HepG2 (cell line): Measurements from ENCODE around the gene SPATA13. TPM values are rescaled to one million over a fixed set of nuclear protein-coding genes. Genes with fewer than 3 reads are reported as not detected.

Source experiments
- ATAC-seq: fragments of 200-7000 bp; cut with Tn5 transposase; 3 replicates; pipeline ENCODE4 v1.9.1; 2020; ENCODE audit warnings: mild to moderate bottlenecking, moderate library complexity
- BruUV-seq: library from RNA; stranded (reverse); fragments of 400-500 nt; replicated peaks from 2 replicates; lab custom pipeline; 2021; lab: Mats Ljungman, UMichigan
- CTCF ChIA-PET: fragments of 300-600 bp; formaldehyde crosslinking; extraction: SDS; loops from one replicate; lab custom pipeline; 2021; ENCODE audit warnings: low total read pairs, inconsistent platforms, low intra/inter-chr PET ratio; lab: Yijun Ruan, JAX
- POLR2A ChIA-PET: fragments of 350-600 bp; sonication (Branson Sonifier 250); formaldehyde crosslinking; loops from one replicate; lab custom pipeline; 2020; ENCODE audit warnings: antibody characterized with exemption, inconsistent platforms; lab: Yijun Ruan, JAX
- DNase-seq: peaks from one replicate; pipeline ENCODE4 v3.0.0-alpha.2; 2015; ENCODE audit warnings: low spot score
- FAIRE-seq: peaks from 3 replicates; lab custom pipeline; 2011; peaks lifted over from hg19 to GRCh38; lab: Jason Lieb, UNC
- H2AFZ ChIP-seq: one replicate; pipeline ENCODE4 v1.6.1; 2011; ENCODE audit warnings: low read length, inconsistent platforms
- H3K27ac ChIP-seq: fragments of 300-600 bp; 3 replicates; pipeline ENCODE4 v1.8.0; 2011; ENCODE audit warnings: mixed run types, mild to moderate bottlenecking, mixed read lengths, low read length, inconsistent platforms; ENCODE audit not compliant: insufficient read depth; ENCODE audit errors: extremely low read length
- H3K27me3 ChIP-seq, 2 experiments: fragments of 200-600 bp in 1 of 2; 2 replicates in 1 of 2; 3 replicates in 1 of 2; pipeline versions ENCODE4 v1.6.0 to v1.8.0; 2011; ENCODE audit warnings: low read length in 2 of 2, mild to moderate bottlenecking in 2 of 2, moderate library complexity in 2 of 2, inconsistent platforms in 1 of 2; ENCODE audit not compliant: insufficient read depth in 2 of 2, control insufficient read depth in 1 of 2
- H3K36me3 ChIP-seq, 2 experiments: fragments of 200-600 bp in 1 of 2; replicated peaks in 1 of 2; 2 replicates in 1 of 2; 3 replicates in 1 of 2; pipeline versions ENCODE4 v1.5.1 to v1.8.0; 2011; ENCODE audit warnings: low read length in 2 of 2, inconsistent platforms in 1 of 2; ENCODE audit not compliant: insufficient read depth in 2 of 2, control insufficient read depth in 1 of 2
- H3K4me1 ChIP-seq: 2 replicates; pipeline ENCODE4 v1.5.1; 2012; ENCODE audit warnings: low read length, inconsistent platforms; ENCODE audit not compliant: insufficient read depth
- H3K4me2 ChIP-seq: 2 replicates; pipeline ENCODE4 v1.6.0; 2011; ENCODE audit warnings: low read depth, low read length, inconsistent platforms
- H3K4me3 ChIP-seq, 3 experiments: fragments of 200-600 bp in 1 of 3; sonication (generic), shearing (Covaris generic) in 1 of 3; replicated peaks in 1 of 3; 2 replicates each; pipeline ENCODE4 v1.5.1; 2011 to 2016; ENCODE audit warnings: low read length in 3 of 3, inconsistent platforms in 2 of 3, low read depth in 2 of 3, mild to moderate bottlenecking in 2 of 3, control low read depth in 1 of 3, mixed read lengths in 1 of 3; ENCODE audit not compliant: insufficient read depth in 1 of 3
- H3K79me2 ChIP-seq: one replicate; pipeline ENCODE4 v1.6.1; 2011; ENCODE audit warnings: low read length, inconsistent platforms; ENCODE audit not compliant: insufficient read depth
- H3K9ac ChIP-seq: 2 replicates; pipeline ENCODE4 v1.6.0; 2011; ENCODE audit warnings: mild to moderate bottlenecking, low read depth, low read length, inconsistent platforms; ENCODE audit not compliant: insufficient read depth
- H3K9me3 ChIP-seq: 2 replicates; pipeline ENCODE4 v1.5.1; 2012; ENCODE audit warnings: mild to moderate bottlenecking, low read length
- H4K20me1 ChIP-seq: 2 replicates; pipeline ENCODE4 v1.6.0; 2011; ENCODE audit warnings: inconsistent platforms, mild to moderate bottlenecking, low read length, moderate library complexity; ENCODE audit not compliant: insufficient read depth
- CHD2 ChIP-seq: IDR thresholded peaks from 2 replicates; pipeline ENCODE4 v1.6.1; 2011; ENCODE audit warnings: low read depth, low read length, improper control_type of control experiment
- GATAD1 ChIP-seq: IDR thresholded peaks from 2 replicates; pipeline ENCODE4 v1.6.1; 2016; ENCODE audit warnings: missing genetic modification reagents, missing compliant biosample characterization
- GPN1 ChIP-seq: sonication (generic); formaldehyde crosslinking; IDR thresholded peaks from 2 replicates; pipeline ENCODE4 v1.5.1; 2020; ENCODE audit warnings: missing genetic modification reagents, borderline replicate concordance
- MED8 ChIP-seq: sonication (generic); formaldehyde crosslinking; IDR thresholded peaks from 2 replicates; pipeline ENCODE4 v1.8.1; 2023; ENCODE audit warnings: mild to moderate bottlenecking, missing genetic modification reagents; ENCODE audit not compliant: insufficient replicate concordance
- PPARG ChIP-seq: conservative IDR thresholded peaks from 2 replicates; pipeline ENCODE4 v1.6.1; 2016; ENCODE audit warnings: missing biosample characterization, missing genetic modification reagents
- ZFX ChIP-seq: sonication (generic); formaldehyde crosslinking; IDR thresholded peaks from 2 replicates; pipeline ENCODE4 v1.4.0; 2020; ENCODE audit warnings: mild to moderate bottlenecking, low read depth, missing genetic modification reagents, moderate library complexity
- ZNF296 ChIP-seq: sonication (generic); formaldehyde crosslinking; conservative IDR thresholded peaks from 2 replicates; pipeline ENCODE4 v1.5.0; 2020; ENCODE audit warnings: mild to moderate bottlenecking, missing genetic modification reagents
- ZNF550 ChIP-seq: sonication (generic); formaldehyde crosslinking; IDR thresholded peaks from 2 replicates; pipeline ENCODE4 v1.4.0; 2020; ENCODE audit warnings: mild to moderate bottlenecking, missing genetic modification reagents, borderline replicate concordance
- ZNF782 ChIP-seq: sonication (generic); formaldehyde crosslinking; IDR thresholded peaks from 2 replicates; pipeline ENCODE4 v1.4.0; 2020; ENCODE audit warnings: missing genetic modification reagents, mild to moderate bottlenecking, borderline replicate concordance
- ZSCAN30 ChIP-seq: sonication (generic); formaldehyde crosslinking; IDR thresholded peaks from 2 replicates; pipeline ENCODE4 v1.5.0; 2020; ENCODE audit warnings: mild to moderate bottlenecking, missing genetic modification reagents
- WGBS: methylation state at CpG from one replicate; pipeline ENCODE4 v1.1.6; 2017; ENCODE audit warnings: low lambda C conversion rate; 5-methylcytosine and 5-hydroxymethylcytosine counted together
- in situ Hi-C: cut with HindIII; loops from 2 replicates; pipeline ENCODE4 v1.10.0; 2017; ENCODE audit warnings: low pct_unique_long_range_greater_than_20kb; ENCODE audit not compliant: extremely low pct_ligation_motif_present
- intact Hi-C: fragments of 100-400 bp; cut with micrococcal nuclease; formaldehyde crosslinking; loops from one replicate; pipeline ENCODE4 v1.10.0; 2022; ENCODE audit not compliant: unreplicated experiment
- polyA plus RNA-seq, 8 experiments: library from polyadenylated mRNA; depleted of rRNA in 3 of 8; stranded (reverse) in 7 of 8; unstranded in 1 of 8; fragments of >200 nt; fragmentation: Illumina TruSeq in 4 of 8; extraction: Trizol in 4 of 8; gene quantifications; 2 replicates each; pipeline versions ENCODE4 v1.2.1 to v1.2.3, GENCODE V29; 2011 to 2016; ENCODE audit warnings: low read depth in 4 of 8, missing spikeins in 1 of 8, mixed read lengths in 1 of 8; ENCODE audit not compliant: insufficient read depth in 1 of 8
- total RNA-seq, 5 experiments: library from RNA; depleted of rRNA; stranded (reverse); fragments of >200 nt; fragmentation: Illumina TruSeq; extraction: Trizol; gene quantifications; 2 replicates each; pipeline ENCODE4 v1.2.3, GENCODE V29; 2016; ENCODE audit warnings: low read depth in 1 of 5
- TF ChIP-seq, protein P1 (sequence below): sonication (generic); formaldehyde crosslinking; IDR thresholded peaks from 2 replicates; pipeline ENCODE4 v1.5.0; 2020; ENCODE audit warnings: mild to moderate bottlenecking, missing genetic modification reagents
- TF ChIP-seq, protein P2 (sequence below): sonication (generic); formaldehyde crosslinking; IDR thresholded peaks from 2 replicates; pipeline ENCODE4 v1.4.0; 2020; ENCODE audit warnings: missing genetic modification reagents; ENCODE audit errors: not compliant biosample characterization
- TF ChIP-seq, protein P3 (sequence below): sonication (generic); formaldehyde crosslinking; IDR thresholded peaks from 2 replicates; pipeline ENCODE4 v1.4.0; 2020; ENCODE audit warnings: mild to moderate bottlenecking, missing genetic modification reagents

Gene SPATA13
- total and polyA plus RNA-seq, 2 of the 13 experiments (the other 11 are each of a cell fraction or from before 2014, with no cell fraction given) = 11.3 to 14.2 TPM

DNA sequence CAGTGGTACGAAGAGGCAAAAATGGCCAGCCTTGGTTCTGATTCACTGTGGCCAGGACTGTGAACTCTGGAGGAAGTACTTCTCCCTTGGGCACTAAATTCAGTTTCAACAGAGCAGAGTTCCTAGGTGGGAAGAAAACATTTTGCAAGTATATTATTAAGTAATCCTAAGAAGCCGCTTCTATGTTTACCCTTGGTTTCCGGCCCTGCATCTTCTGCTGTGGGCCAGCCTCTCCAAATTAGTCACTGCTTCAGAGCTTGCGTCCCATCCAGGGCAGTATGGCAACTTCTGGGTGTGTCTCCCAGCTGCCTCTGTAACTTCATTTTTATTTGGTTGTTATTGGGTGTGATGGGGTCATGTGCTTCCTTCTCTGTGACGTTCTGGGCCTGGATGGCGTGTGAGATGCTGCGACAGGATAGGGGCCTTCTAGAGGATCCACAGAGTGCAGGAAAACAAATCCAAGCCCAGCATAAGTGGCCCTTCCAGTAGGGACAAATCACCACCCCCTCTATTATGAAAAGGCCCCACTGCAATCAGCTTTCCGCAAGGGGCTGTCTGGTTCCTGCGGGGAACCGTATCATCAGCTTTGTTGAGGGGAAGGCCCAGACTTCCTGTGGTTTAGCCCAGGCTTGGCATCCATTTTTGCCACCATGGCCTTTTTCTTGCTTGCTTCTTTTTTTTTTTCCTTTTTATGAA is 93.8 kb downstream of the SPATA13 start:
- no peak overlapping the region for H3K4me2 ChIP-seq
- TF ChIP-seq, protein P1, sequence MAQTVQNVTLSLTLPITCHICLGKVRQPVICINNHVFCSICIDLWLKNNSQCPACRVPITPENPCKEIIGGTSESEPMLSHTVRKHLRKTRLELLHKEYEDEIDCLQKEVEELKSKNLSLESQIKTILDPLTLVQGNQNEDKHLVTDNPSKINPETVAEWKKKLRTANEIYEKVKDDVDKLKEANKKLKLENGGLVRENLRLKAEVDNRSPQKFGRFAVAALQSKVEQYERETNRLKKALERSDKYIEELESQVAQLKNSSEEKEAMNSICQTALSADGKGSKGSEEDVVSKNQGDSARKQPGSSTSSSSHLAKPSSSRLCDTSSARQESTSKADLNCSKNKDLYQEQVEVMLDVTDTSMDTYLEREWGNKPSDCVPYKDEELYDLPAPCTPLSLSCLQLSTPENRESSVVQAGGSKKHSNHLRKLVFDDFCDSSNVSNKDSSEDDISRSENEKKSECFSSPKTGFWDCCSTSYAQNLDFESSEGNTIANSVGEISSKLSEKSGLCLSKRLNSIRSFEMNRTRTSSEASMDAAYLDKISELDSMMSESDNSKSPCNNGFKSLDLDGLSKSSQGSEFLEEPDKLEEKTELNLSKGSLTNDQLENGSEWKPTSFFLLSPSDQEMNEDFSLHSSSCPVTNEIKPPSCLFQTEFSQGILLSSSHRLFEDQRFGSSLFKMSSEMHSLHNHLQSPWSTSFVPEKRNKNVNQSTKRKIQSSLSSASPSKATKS = no peak
- TF ChIP-seq ZSCAN30 (CRISPR knock-in tag) (no peak), ZFX (CRISPR knock-in tag) (no peak), PPARG (CRISPR knock-in tag) (no peak), GPN1 (CRISPR knock-in tag) (no peak)
- peaks cover 28 to 44% of the 10 kb centered on the region in 2 experiments for H3K36me3 ChIP-seq
- H3K4me1 ChIP-seq = no peaks in the 10 kb centered on the region
- no peak for FAIRE-seq
- in situ Hi-C loops (no loop called here), intact Hi-C loops (no loop called here)
- no peak overlapping the region for H3K9ac ChIP-seq
- H3K27ac ChIP-seq = no peak overlapping the region
- ATAC-seq = no peak
- H3K9me3 ChIP-seq = no peaks in the 10 kb centered on the region
- no peaks in the 10 kb centered on the region for H3K27me3 ChIP-seq
- no peak for DNase-seq
- no TSS peak for BruUV-seq
- ChIA-PET POLR2A (no interaction called here), CTCF (no interaction called here)
- H3K4me3 ChIP-seq = no peak overlapping the region
- no peaks in the 10 kb centered on the region for H3K79me2 ChIP-seq
- WGBS = 96% methylated on average over 10 of the region's 10 CpGs
- no peaks in the 10 kb centered on the region for H4K20me1 ChIP-seq
- no peak overlapping the region for H2AFZ ChIP-seq

DNA sequence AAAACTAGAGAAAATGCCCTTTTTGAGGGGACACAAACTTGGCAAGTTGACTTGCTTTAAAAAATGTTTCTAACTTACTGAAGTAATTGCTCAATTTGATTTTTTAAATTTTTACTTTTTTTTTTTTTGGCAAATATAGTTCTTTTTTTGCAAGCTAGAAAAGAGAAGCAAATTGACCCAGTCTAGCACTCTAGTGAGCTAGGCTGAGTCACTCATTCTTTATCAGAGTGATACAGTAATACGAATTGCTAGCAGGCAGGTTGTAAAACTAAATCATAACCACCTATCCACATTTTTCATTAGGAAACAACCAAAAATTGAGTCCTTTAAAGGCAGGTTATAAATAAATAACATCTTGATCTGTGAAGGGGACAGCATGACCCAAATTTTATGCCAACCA is 97.0 kb downstream of the SPATA13 start:
- Histone ChIP-seq H4K20me1 (no peaks in the 10 kb centered on the region), H3K27ac (no peak overlapping the region), H3K36me3 (peaks cover 11 to 23% of the 10 kb centered on the region in 2 experiments), H3K9ac (no peak overlapping the region), H3K4me1 (no peaks in the 10 kb centered on the region), H3K4me2 (no peak overlapping the region), H2AFZ (no peak overlapping the region), H3K4me3 (no peak overlapping the region), H3K79me2 (no peaks in the 10 kb centered on the region), H3K27me3 (no peaks in the 10 kb centered on the region), H3K9me3 (no peaks in the 10 kb centered on the region)
- no peak for FAIRE-seq
- POLR2A ChIA-PET = no interaction called here
- intact Hi-C loops = no loop called here
- in situ Hi-C loops = no loop called here
- WGBS = 95% methylated on average over 1 of the region's 1 CpG
- DNase-seq = no peak
- CTCF ChIA-PET = no interaction called here
- BruUV-seq = no TSS peak
- no peak for ATAC-seq
- TF ChIP-seq, protein P2, sequence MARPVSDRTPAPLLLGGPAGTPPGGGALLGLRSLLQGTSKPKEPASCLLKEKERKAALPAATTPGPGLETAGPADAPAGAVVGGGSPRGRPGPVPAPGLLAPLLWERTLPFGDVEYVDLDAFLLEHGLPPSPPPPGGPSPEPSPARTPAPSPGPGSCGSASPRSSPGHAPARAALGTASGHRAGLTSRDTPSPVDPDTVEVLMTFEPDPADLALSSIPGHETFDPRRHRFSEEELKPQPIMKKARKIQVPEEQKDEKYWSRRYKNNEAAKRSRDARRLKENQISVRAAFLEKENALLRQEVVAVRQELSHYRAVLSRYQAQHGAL (CRISPR knock-in tag) = no peak
- TF ChIP-seq ZNF296 (no peak), ZNF782 (no peak), MED8 (CRISPR knock-in tag) (no peak), CHD2 (no peak), ZNF550 (CRISPR knock-in tag) (no peak), GATAD1 (CRISPR knock-in tag) (no peak)
- TF ChIP-seq, protein P3, sequence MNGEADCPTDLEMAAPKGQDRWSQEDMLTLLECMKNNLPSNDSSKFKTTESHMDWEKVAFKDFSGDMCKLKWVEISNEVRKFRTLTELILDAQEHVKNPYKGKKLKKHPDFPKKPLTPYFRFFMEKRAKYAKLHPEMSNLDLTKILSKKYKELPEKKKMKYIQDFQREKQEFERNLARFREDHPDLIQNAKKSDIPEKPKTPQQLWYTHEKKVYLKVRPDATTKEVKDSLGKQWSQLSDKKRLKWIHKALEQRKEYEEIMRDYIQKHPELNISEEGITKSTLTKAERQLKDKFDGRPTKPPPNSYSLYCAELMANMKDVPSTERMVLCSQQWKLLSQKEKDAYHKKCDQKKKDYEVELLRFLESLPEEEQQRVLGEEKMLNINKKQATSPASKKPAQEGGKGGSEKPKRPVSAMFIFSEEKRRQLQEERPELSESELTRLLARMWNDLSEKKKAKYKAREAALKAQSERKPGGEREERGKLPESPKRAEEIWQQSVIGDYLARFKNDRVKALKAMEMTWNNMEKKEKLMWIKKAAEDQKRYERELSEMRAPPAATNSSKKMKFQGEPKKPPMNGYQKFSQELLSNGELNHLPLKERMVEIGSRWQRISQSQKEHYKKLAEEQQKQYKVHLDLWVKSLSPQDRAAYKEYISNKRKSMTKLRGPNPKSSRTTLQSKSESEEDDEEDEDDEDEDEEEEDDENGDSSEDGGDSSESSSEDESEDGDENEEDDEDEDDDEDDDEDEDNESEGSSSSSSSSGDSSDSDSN = no peak
